Fibroblast of lung (primary cell): ENCODE data around the gene CALD1.

Experiments used
- EZH2 ChIP-seq: IDR thresholded peaks from 2 replicates; pipeline ENCODE4 v1.5.1; 2012; ENCODE audit warnings: low read length, control low read depth, mild to moderate bottlenecking; ENCODE audit errors: missing control alignments
- TF ChIP-seq, protein P1 (sequence below), 2 donors: IDR thresholded peaks in 1 of 2; conservative IDR thresholded peaks in 1 of 2; 1 replicate in 1 of 2; 2 replicates in 1 of 2; pipeline ENCODE4 v1.5.1; 2011 to 2012; ENCODE audit warnings: low read length in 2 of 2, control low read depth in 1 of 2, inconsistent platforms in 1 of 2, low read depth in 1 of 2, mild to moderate bottlenecking in 1 of 2

- TF ChIP-seq, protein P1, sequence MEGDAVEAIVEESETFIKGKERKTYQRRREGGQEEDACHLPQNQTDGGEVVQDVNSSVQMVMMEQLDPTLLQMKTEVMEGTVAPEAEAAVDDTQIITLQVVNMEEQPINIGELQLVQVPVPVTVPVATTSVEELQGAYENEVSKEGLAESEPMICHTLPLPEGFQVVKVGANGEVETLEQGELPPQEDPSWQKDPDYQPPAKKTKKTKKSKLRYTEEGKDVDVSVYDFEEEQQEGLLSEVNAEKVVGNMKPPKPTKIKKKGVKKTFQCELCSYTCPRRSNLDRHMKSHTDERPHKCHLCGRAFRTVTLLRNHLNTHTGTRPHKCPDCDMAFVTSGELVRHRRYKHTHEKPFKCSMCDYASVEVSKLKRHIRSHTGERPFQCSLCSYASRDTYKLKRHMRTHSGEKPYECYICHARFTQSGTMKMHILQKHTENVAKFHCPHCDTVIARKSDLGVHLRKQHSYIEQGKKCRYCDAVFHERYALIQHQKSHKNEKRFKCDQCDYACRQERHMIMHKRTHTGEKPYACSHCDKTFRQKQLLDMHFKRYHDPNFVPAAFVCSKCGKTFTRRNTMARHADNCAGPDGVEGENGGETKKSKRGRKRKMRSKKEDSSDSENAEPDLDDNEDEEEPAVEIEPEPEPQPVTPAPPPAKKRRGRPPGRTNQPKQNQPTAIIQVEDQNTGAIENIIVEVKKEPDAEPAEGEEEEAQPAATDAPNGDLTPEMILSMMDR (conservative IDR thresholded peaks at IDR 0.05 in 1 of 2, IDR thresholded peaks at IDR 0.05 in 1 of 2; ENCODE audit: low read depth in 1 of 2, low read length in 2 of 2) = no peak
- TF ChIP-seq EZH2 = no peak
Measured at GRCh38 chr7:134827889-134828288, 48.5 kb downstream of the CALD1 start.
